ENCODE measurements around the gene FAM237A. TPM values are rescaled to one million over a fixed set of nuclear protein-coding genes. Genes with fewer than 3 reads are reported as not detected.

FAM237A gene
- total RNA-seq, 1 donor from 2014 or later: not detected

DNA sequence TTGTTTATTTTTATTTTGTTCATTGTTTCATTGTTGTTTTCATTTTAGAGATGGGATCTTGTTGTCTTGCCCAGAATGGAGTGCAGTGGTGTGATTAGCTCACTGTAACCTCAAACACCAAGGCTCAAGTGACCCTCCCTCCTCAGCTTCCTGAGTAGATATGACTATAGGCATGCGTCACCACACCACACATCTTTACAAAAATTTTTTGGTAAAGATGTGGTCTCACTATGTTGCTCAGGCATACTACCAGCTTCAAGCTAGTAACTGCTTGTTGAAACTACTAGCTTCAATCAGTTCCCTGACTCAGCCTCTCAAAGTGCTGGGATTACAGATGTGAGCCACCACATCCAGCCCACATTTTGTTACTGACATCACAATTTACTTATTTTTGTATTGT, 14.8 kb downstream of the FAM237A start:
- DNase-seq (ENCODE audit: low read depth): no peak
- Histone ChIP-seq H3K27me3 (ENCODE audit: control insufficient read depth, insufficient read depth, low read length) (no peaks in the 10 kb centered on the region), H3K4me3 (ENCODE audit: low read depth, low read length) (no peak overlapping the region), H3K36me3 (ENCODE audit: control insufficient read depth, insufficient read depth, low read length) (no peaks in the 10 kb centered on the region)
- TF ChIP-seq, protein P1, sequence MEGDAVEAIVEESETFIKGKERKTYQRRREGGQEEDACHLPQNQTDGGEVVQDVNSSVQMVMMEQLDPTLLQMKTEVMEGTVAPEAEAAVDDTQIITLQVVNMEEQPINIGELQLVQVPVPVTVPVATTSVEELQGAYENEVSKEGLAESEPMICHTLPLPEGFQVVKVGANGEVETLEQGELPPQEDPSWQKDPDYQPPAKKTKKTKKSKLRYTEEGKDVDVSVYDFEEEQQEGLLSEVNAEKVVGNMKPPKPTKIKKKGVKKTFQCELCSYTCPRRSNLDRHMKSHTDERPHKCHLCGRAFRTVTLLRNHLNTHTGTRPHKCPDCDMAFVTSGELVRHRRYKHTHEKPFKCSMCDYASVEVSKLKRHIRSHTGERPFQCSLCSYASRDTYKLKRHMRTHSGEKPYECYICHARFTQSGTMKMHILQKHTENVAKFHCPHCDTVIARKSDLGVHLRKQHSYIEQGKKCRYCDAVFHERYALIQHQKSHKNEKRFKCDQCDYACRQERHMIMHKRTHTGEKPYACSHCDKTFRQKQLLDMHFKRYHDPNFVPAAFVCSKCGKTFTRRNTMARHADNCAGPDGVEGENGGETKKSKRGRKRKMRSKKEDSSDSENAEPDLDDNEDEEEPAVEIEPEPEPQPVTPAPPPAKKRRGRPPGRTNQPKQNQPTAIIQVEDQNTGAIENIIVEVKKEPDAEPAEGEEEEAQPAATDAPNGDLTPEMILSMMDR (IDR thresholded peaks at IDR 0.05; ENCODE audit: insufficient read depth, low read length, poor library complexity, severe bottlenecking): no peak

DNA sequence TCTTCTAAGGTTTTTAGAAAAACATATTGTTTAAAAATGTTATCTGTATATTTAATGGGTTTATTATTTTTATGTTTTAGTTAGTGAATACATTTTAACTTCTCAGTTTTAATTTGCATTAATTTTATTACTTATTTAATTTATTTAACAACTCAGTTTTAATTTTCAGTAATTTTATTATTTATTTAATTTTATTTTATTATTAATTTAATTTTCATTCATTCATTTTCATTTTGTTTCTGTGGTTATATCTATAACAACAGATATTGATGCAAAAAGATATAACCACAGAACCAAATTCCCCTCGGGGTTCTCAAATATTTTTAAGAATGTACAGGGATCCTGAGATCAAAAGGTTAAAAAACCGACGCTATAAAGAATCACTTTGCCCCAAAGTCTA, 23.0 kb downstream of the FAM237A start:
- H3K27me3 ChIP-seq (ENCODE audit: control insufficient read depth, insufficient read depth, low read length): no peaks in the 10 kb centered on the region
- H3K4me3 ChIP-seq (ENCODE audit: low read depth, low read length): no peak overlapping the region
- TF ChIP-seq, protein P1 (IDR thresholded peaks at IDR 0.05; ENCODE audit: insufficient read depth, low read length, poor library complexity, severe bottlenecking): no peak
- no peaks in the 10 kb centered on the region for H3K36me3 ChIP-seq (ENCODE audit: control insufficient read depth, insufficient read depth, low read length)
- DNase-seq (ENCODE audit: low read depth): no peak

DNA sequence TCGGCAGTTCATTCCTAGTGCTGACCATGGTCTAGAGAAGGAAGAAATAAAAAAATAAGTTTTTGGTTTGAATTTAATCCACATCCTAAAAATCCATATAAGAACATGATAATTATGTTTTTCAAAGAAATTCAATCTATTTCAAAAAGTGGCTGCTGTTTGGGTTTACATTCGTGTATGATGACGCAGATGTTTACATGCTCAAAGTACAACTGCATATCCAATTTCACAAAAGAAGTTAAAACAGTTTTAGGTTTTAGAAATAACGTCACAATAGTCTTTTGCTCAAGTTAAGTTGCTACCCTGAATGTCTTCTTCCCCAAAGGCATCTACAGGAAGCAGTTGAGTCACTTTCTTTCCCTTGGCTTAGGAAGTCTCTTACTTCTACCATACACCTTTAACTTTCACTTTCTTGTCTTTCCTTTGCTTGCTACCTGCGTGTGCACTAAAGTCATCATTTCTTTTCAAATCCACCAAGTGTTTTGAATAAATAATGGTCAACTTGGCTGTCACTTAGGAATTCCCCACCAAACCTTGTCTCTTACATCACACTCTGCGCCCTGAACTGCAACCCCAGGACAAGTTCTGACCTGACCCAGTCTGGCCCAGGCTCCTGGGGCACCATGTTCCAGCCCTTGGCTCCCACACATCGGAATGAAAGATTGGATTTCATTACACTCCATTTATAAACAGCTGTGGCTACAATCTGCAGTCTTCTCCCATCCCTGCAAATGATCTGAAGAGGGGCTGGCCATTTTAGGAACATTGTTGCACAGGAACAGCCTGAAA, 28.4 kb downstream of the FAM237A start:
- Histone ChIP-seq H3K27me3 (ENCODE audit: control insufficient read depth, insufficient read depth, low read length) (no peaks in the 10 kb centered on the region), H3K4me3 (ENCODE audit: low read depth, low read length) (no peak overlapping the region), H3K36me3 (ENCODE audit: control insufficient read depth, insufficient read depth, low read length) (no peaks in the 10 kb centered on the region)
- DNase-seq (ENCODE audit: low read depth): no peak
- TF ChIP-seq, protein P1 (IDR thresholded peaks at IDR 0.05; ENCODE audit: insufficient read depth, low read length, poor library complexity, severe bottlenecking): no peak

DNA sequence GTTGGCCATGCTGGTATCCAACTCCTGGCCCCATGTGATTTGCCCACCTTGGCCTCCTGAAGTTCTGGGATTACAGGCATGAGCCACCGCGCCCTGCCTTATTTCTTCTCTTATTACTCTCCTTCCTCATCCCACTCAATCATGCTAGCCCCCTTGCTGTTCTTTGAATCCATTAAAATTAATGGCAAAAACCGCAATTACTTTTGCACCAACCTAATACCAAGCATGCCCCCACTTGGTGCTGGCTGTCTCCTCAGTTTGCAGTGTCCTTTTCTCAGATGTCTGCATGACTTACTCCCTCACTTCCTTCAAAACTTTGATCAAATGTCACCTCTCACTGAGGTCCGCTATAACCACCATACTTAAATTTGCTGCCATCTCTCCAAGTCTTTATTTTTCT, 41.3 kb downstream of the FAM237A start:
- Histone ChIP-seq H3K27me3 (ENCODE audit: control insufficient read depth, insufficient read depth, low read length) (no peaks in the 10 kb centered on the region), H3K36me3 (ENCODE audit: control insufficient read depth, insufficient read depth, low read length) (no peaks in the 10 kb centered on the region), H3K4me3 (ENCODE audit: low read depth, low read length) (no peak overlapping the region)
- no peak for DNase-seq (ENCODE audit: low read depth)
- TF ChIP-seq, protein P1 (IDR thresholded peaks at IDR 0.05; ENCODE audit: insufficient read depth, low read length, poor library complexity, severe bottlenecking): no peak

DNA sequence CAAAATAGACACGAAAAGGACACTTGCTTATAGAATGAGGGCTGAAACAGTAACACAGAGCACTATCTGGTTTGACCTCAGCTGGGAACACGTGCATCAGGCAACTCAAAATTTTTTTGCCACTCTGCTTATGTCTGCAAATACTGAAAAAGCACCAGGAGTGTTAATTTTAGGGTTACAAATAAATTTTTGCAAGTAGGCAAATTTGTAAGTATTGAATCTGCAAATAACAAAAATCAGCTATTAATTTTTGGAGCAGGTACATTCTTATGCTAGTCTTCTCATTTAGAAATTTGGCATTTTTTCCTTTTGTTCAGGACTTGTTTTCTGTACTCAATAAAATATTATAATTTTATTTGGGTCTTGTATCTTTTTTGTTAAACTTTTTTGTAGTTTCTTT, 46.2 kb downstream of the FAM237A start:
- H3K27me3 ChIP-seq (ENCODE audit: control insufficient read depth, insufficient read depth, low read length): no peaks in the 10 kb centered on the region
- H3K4me3 ChIP-seq (ENCODE audit: low read depth, low read length): no peak overlapping the region
- no peak for DNase-seq (ENCODE audit: low read depth)
- TF ChIP-seq, protein P1 (IDR thresholded peaks at IDR 0.05; ENCODE audit: insufficient read depth, low read length, poor library complexity, severe bottlenecking): no peak
- no peaks in the 10 kb centered on the region for H3K36me3 ChIP-seq (ENCODE audit: control insufficient read depth, insufficient read depth, low read length)

DNA sequence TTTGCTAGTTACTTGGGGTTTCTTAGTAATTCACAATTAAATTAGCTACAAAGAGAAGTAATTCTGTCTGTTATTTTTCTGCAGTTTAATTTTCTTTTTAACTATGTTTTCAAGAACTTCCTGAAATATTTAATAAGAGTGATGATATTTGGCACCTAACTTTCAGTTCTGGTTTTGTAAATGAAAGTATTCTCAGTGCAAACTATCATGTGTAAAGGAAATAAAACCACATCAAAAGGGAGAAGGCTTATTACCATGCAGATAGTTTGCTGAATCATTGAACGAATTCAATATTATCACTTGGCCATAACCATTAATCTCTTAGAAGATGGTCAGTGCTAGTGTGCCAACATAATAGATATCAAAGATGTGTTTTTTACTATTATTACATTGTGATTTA, 46.7 kb downstream of the FAM237A start:
- Histone ChIP-seq H3K36me3 (ENCODE audit: control insufficient read depth, insufficient read depth, low read length) (no peaks in the 10 kb centered on the region), H3K4me3 (ENCODE audit: low read depth, low read length) (no peak overlapping the region), H3K27me3 (ENCODE audit: control insufficient read depth, insufficient read depth, low read length) (no peaks in the 10 kb centered on the region)
- no peak for DNase-seq (ENCODE audit: low read depth)
- TF ChIP-seq, protein P1 (IDR thresholded peaks at IDR 0.05; ENCODE audit: insufficient read depth, low read length, poor library complexity, severe bottlenecking): no peak

All from kidney epithelial cell (primary cell).